SK-N-MC (cell line): ENCODE results near the gene GATM.
A peak's percentile ranks its signal among the peaks of the same experiment; 100 is the strongest.
"Not testable (repeated sequence)": the region's sequence is repeated elsewhere in the genome, so short reads cannot be mapped to it uniquely, and the experiment has no call there.

Experiments
- DNase-seq: peaks from one replicate; pipeline ENCODE4 v3.0.0-alpha.2; 2011; ENCODE audit warnings: low read depth, low spot score
- H3K27ac ChIP-seq: fragments of 200-600 bp; sonication (generic); 2 replicates; pipeline ENCODE4 v1.5.1; 2016; ENCODE audit warnings: mixed run types
- H3K36me3 ChIP-seq: fragments of 200-600 bp; sonication (generic); 2 replicates; pipeline ENCODE4 v1.6.1; 2017; ENCODE audit warnings: antibody characterized with exemption, low read length, mixed read lengths; ENCODE audit not compliant: insufficient read depth
- H3K4me3 ChIP-seq: fragments of 200-600 bp; sonication (generic); 2 replicates; pipeline ENCODE4 v1.5.1; 2016
- H3K9ac ChIP-seq: fragments of 200-600 bp; sonication (generic); 2 replicates; pipeline ENCODE4 v1.8.0; 2017; ENCODE audit warnings: mixed run types, mixed read lengths; ENCODE audit not compliant: insufficient read length
- H3K9me3 ChIP-seq: fragments of 200-600 bp; sonication (generic); 2 replicates; pipeline ENCODE4 v1.6.1; 2017; ENCODE audit warnings: low read depth, mild to moderate bottlenecking, antibody characterized with exemption, low read length, moderate library complexity, mixed read lengths
- EZH2 ChIP-seq: fragments of 200-600 bp; sonication (generic); IDR thresholded peaks from one replicate; pipeline ENCODE4 v1.6.1; 2017; ENCODE audit warnings: antibody characterized with exemption
- FOXP2 ChIP-seq: optimal IDR thresholded peaks from 2 replicates; pipeline ENCODE3; 2011; ENCODE audit warnings: mild to moderate bottlenecking, moderate library complexity; ENCODE audit not compliant: insufficient read depth; ENCODE audit errors: extremely low read length, control extremely low read depth
- POLR2AphosphoS5 ChIP-seq: IDR thresholded peaks from 2 replicates; pipeline ENCODE4 v1.6.1; 2012; ENCODE audit warnings: mild to moderate bottlenecking, low read depth, low read length, borderline replicate concordance

The GATM gene

DNA sequence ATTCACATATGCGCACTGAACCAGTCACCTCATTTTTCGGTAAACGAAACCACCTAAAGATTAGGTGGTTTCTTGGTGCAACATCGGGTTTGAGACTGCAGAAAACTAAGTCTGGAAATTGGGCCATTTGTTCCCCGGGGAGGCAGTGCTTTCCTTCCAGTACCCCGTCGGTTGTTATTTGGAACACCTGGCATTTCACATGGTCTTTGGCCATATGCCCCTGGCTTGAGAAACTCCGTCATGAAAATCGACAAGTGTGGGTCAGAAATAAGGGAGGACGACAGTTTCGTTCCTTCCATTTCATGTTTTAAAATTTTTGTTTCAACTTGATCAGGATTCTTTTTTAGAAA, 544 bp upstream of the GATM start:
- Histone ChIP-seq H3K27ac (no peak overlapping the region), H3K9me3 (no peaks in the 10 kb centered on the region), H3K4me3 (no peak overlapping the region), H3K36me3 (no peaks in the 10 kb centered on the region), H3K9ac (no peak overlapping the region)
- TF ChIP-seq POLR2AphosphoS5 (no peak), EZH2 (no peak), FOXP2 (no peak)
- DNase-seq, result no peak

DNA sequence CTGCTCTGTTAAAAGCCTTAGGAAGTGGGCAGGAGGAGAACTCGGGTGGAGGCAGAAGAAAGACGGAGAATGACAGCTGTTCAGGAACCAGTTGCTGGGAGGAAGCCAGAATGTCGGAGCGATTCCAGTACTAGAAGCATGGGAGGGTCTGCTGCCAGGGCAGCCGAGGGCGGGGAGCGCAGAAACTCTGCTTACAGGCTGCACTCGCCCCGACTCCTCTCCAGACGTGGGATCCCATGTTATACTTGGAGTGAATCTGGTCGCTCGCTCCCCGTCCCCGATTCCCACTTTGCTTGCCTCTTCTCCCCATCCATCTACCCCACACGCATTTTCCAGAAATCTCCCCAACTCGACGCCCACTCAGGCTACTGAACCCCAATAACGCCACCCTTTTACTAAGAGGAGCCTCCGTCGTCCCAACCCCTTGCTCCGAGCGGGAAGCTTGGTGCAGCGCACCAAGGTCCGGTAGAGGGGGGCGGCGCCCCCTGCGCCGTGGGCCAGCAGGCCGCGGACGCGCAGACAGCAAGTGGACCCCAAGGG, 665 bp downstream of the GATM start:
- no peak overlapping the region for H3K27ac ChIP-seq
- TF ChIP-seq POLR2AphosphoS5, result no peak
- no peak for TF ChIP-seq EZH2
- no peak for TF ChIP-seq FOXP2
- H3K9me3 ChIP-seq, result no peaks in the 10 kb centered on the region
- H3K36me3 ChIP-seq, result no peaks in the 10 kb centered on the region
- H3K4me3 ChIP-seq, result peak overlapping the region; percentile 83
- DNase-seq, result no peak
- peak overlapping the region; percentile 59 for H3K9ac ChIP-seq

DNA sequence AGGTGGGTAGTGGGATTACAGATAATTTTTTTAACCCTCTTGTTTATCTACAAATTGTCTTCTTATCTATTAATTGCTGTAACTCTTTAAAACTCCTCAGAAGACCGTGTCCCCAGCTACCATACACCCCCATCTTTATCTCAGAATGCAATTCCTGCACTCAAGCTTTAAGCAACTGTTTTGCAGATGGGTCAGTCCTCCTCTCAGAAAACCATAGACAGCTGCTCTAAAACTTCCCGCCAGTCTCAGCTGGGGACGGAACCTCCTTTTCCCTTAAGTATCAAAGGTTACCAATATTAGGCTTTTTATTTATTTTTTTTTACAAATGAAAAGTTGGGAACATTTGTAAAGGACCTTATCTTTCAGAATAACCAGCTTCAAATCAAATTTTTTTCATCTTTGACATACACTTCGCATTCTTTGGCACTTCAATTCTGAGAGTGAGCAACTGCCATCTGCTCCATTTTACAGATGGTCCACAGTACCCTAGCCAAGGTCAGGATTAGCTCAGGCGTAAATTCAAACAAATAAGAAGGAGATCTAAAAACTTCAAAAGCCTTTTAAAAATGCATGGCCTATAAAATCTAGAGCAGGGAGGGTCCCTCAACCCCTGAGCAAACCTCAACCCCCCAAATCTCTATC, 1.3 kb downstream of the GATM start:
- no peak for TF ChIP-seq EZH2
- TF ChIP-seq POLR2AphosphoS5, result no peak
- no peak for TF ChIP-seq FOXP2
- no peak for DNase-seq
- Histone ChIP-seq H3K9me3 (no peaks in the 10 kb centered on the region), H3K4me3 (peak overlapping the region; percentile 83), H3K27ac (no peak overlapping the region), H3K36me3 (no peaks in the 10 kb centered on the region), H3K9ac (no peak overlapping the region)

DNA sequence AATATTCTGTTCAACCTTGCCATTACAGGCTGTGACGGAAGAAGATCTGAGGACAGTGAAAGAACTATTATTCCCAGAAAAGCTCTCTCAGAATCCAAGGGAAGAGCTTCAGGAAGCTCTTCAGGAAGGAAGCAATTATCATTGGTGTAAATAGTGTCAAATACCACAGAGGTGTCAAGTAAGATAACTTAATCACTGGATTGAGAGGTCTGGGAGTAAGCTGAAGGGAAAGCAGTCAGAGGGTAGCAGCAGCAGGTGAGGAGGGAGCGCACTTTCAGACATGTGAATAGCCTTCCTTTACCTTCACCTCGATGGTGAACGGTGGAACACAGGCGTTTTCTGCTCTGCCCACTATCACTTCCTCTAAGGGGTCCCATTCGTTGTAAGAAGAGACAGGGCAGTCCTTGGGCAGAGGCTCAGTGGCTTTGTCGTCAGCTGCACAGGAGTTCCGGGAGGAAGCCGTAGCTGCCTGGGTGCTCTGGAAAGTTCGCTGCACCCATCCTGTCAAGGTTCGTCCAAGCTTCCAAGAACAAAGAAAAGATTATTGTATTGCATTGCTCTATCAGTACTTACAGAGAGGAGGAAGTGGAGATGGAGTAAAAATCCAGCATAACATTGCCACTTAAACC, 1.9 kb downstream of the GATM start:
- no peaks in the 10 kb centered on the region for H3K36me3 ChIP-seq

DNA sequence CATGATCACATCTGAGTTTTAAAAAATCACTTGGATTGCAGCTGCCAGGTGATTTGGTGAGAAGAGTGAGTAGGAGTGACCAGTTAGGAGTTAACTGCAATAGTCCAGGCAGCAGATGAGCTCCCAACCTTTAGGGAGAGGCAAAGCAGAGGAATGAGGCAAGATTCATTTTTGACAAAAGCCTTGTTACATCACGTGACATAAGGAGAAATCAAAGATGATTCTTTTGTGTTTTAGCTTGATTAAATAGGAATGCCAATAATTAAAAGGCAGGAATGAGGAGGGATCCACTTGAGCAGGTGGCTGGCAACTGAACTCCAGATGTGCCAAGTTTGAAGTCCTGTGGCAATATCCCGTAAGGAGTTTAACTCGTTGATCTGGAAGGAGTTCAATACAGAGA, 2.5 kb downstream of the GATM start:
- DNase-seq, result no peak

More for the DNA sequence above, 1.9 kb downstream of the GATM start:
- Histone ChIP-seq H3K4me3 (no peak overlapping the region), H3K9me3 (no peaks in the 10 kb centered on the region), H3K27ac (no peak overlapping the region), H3K9ac (no peak overlapping the region)
- DNase-seq, result no peak
- no peak for TF ChIP-seq POLR2AphosphoS5
- TF ChIP-seq FOXP2, result no peak
- TF ChIP-seq EZH2, result no peak

DNA sequence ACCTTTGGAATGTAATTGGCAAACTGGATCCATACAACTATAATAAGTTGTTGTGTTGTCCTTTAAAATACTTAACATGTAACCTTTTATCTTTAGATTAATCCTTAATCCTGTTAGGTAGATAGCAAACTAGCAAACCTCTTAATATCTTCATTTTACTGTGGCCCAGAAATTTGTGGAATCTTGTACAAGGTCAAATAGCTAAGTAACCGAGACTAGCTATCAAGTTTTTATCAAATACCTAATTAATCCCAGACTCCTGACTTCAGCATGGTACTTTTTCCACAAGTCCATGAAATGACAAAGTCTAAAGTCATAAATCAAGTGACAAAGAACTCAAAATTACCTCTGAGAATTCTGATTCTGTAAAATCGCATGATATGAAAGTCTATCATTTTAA, 4.4 kb downstream of the GATM start:
- Histone ChIP-seq H3K36me3 (no peaks in the 10 kb centered on the region), H3K9ac (no peak overlapping the region), H3K27ac (no peak overlapping the region), H3K4me3 (no peak overlapping the region), H3K9me3 (no peaks in the 10 kb centered on the region)
- no peak for DNase-seq
- TF ChIP-seq POLR2AphosphoS5 (no peak), EZH2 (no peak), FOXP2 (no peak)

More for the DNA sequence above, 2.5 kb downstream of the GATM start:
- Histone ChIP-seq H3K9me3 (no peaks in the 10 kb centered on the region), H3K9ac (no peak overlapping the region), H3K36me3 (no peaks in the 10 kb centered on the region), H3K27ac (no peak overlapping the region), H3K4me3 (no peak overlapping the region)
- TF ChIP-seq FOXP2 (no peak), EZH2 (no peak), POLR2AphosphoS5 (no peak)

DNA sequence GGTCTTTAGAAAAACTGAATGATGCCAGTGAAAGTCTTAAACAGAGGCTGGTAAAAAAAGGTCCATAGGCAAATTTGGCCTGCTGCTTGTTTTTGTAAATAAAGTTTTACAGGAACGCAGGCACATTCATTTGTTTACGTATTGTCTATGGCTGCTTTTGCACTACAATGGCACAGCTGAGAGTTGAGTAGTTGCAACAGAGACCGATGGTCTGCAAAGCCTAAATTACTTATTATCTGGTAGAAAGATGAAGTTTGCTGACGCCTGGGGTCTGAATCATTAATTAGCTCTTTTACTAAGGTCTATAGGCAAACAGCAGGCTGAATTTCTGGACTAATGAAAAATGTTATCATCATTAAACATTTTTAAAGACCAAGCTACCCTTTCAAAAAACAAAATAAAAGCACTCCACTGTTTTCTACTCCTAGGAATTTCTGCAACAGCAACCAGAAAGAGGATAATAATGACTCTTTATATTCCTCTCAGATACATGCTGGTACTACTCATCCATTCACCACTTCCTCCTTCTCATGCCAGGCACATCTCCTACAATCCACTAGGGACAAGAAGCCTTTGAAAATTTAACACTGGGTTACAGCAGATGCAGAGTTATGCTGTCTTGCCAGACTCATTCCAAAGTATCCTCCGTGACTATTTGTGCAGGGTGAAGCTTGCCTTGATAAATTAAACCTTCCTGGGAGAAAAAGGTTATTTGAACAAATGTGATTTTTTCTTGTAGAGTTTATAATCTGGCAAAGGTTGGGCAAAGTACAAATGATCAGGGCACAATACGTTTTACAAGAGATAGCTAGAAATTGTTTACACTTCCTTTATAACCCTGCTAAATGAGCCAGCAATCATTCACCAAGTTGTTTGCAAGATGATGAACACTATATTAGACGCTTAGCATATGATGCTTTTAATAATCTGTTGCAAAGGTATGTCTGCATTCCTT, 6.0 kb downstream of the GATM start:
- no peak overlapping the region for H3K27ac ChIP-seq
- no peaks in the 10 kb centered on the region for H3K36me3 ChIP-seq
- H3K9ac ChIP-seq, result no peak overlapping the region
- no peaks in the 10 kb centered on the region for H3K9me3 ChIP-seq
- TF ChIP-seq FOXP2, result no peak
- no peak for TF ChIP-seq EZH2
- TF ChIP-seq POLR2AphosphoS5, result no peak
- no peak for DNase-seq
- H3K4me3 ChIP-seq, result no peak overlapping the region

DNA sequence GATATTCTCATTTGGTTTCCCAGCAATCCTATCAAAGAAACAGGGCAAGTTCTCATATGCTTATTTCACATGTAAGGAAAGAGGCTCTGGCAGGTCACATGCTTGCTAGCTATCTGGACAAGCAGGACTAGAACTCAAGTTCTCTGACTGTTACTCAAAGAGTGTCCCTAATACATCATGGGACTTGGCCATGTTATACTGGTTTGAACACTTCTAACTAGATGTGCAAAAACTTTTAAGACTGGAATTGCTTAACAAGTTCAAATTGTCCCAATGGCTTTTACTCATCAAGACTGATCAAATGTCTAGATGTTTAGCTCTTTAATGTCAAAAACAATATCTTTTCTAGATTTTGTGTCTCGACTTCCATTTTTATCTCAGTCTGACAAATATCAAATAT, 6.8 kb downstream of the GATM start:
- TF ChIP-seq POLR2AphosphoS5 (no peak), FOXP2 (no peak), EZH2 (no peak)
- Histone ChIP-seq H3K4me3 (no peak overlapping the region), H3K36me3 (no peaks in the 10 kb centered on the region), H3K9ac (no peak overlapping the region), H3K9me3 (no peaks in the 10 kb centered on the region), H3K27ac (no peak overlapping the region)
- DNase-seq, result no peak

DNA sequence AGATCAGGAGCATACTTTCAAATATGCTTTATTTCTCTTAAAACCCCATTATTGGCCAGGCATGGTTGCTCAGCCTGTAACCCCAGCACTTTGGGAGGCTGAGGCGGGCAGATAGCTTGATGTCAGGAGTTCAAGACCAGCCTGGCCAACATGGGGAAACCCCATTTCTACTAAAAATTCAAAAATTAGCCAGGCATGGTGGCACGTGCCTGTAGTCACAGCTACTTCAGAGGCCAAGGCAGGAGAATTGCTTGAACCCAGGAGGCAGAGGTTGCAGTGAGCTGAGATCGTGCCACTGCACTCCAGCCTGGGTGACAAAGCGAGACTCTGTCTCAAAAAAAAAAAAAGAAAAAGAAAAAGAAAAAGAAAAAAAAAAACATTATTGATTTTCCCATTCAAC, 8.3 kb downstream of the GATM start:
- not testable (repeated sequence) for DNase-seq, H3K4me3 ChIP-seq, H3K9ac ChIP-seq, H3K36me3 ChIP-seq, H3K27ac ChIP-seq, H3K9me3 ChIP-seq

DNA sequence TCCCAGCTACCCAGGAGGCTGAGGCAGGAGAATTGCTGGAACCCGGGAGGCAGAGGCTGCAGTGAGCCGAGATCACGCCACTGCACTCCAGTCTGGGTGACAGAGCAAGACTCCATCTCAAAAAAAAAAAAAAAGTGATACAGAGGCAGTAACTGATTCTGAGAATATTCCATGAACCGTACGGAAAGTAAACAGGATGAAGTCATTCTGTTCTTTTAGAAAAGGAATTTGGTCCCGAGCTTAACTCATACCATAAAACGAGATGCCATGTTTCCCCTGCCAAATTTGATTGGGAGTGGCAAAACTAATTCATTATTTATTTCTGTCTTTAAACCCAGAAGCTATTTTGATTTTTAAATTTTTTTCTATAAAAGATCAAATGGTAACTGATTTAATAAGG, 11.1 kb downstream of the GATM start:
- not testable (repeated sequence) for H3K27ac ChIP-seq, H3K9me3 ChIP-seq, H3K9ac ChIP-seq, DNase-seq, H3K4me3 ChIP-seq, H3K36me3 ChIP-seq
